GM10266 (cell line): ENCODE measurements around the gene LTB4R2.

Source experiments
- DNase-seq: peaks from one replicate; pipeline ENCODE4 v3.0.0; 2012; ENCODE audit errors: extremely low spot score
- TF ChIP-seq, protein P1 (sequence below): IDR thresholded peaks from 2 replicates; pipeline ENCODE4 v1.5.1; 2012; ENCODE audit warnings: mild to moderate bottlenecking, low read depth; ENCODE audit not compliant: control insufficient read depth, insufficient read depth; ENCODE audit errors: missing control alignments

The LTB4R2 gene

DNA sequence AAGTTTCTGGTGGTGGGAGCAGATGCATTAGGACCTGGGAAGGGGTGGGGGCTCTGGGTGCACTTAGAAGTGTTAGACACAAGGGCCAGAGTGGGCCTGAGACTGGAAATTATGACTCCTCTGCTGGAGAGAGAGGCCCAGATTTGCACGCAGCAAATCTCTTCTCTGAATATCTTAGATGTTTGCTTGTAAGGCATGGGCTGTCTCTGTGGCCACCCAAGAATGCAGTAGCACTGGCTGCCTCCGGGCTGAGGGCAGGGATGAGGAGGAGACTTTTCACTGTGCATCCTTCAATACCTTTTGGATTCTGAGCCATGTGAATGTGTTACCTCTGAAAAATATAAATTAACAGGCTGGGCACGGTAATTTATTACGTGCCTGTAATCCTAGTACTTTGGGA is 24.6 kb upstream of the LTB4R2 start:
- no peak for DNase-seq
- TF ChIP-seq, protein P1, sequence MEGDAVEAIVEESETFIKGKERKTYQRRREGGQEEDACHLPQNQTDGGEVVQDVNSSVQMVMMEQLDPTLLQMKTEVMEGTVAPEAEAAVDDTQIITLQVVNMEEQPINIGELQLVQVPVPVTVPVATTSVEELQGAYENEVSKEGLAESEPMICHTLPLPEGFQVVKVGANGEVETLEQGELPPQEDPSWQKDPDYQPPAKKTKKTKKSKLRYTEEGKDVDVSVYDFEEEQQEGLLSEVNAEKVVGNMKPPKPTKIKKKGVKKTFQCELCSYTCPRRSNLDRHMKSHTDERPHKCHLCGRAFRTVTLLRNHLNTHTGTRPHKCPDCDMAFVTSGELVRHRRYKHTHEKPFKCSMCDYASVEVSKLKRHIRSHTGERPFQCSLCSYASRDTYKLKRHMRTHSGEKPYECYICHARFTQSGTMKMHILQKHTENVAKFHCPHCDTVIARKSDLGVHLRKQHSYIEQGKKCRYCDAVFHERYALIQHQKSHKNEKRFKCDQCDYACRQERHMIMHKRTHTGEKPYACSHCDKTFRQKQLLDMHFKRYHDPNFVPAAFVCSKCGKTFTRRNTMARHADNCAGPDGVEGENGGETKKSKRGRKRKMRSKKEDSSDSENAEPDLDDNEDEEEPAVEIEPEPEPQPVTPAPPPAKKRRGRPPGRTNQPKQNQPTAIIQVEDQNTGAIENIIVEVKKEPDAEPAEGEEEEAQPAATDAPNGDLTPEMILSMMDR, result no peak

DNA sequence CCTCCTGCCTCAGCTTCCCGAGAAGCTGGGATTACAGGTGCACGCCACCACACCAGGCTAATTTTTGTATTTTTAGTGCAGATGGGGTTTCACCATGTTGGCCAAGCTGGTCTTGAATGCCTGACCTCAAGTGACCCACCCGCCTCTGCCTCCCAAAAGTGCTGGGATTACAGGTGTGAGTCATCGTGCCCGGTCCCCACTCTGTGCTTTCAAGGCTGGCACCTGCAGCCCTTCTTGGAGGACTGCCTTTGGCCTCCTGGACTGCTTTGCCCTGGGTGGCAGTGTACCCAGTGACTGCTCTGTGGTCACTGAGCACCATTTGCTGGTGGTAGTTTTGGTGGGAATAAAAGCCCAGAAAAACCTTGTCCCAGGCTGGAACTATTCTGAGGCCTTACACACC is 22.9 kb upstream of the LTB4R2 start:
- no peak for DNase-seq
- TF ChIP-seq, protein P1, result no peak

DNA sequence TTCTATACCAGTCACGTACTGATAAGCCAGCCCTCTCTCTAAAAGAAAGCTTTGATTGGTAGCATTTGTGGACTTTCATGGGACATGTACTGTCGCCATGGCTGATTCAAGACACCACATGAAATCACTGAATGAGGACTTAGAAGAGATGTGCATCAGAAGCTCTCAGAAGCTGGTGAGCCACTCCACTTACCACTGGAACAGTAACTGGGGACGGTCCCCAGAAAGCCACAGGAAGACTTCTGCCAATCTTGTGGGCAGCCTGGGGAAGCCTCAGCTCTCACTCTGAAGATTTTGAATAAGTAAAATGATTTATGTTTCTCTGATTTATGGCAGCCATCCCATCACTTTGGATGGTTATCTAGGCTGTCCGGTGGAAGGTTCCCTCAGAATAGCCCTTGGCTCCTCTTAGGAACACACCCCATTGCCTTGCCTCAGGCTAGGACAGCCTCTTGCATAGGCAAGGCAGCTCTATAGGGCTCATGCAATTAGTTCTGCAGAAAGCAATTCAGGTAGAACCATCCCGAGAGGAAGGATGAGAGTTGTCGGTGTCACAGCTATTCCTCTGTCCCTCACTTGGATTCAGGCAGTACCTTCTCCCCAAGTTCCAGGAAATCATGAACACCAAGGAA is 20.2 kb upstream of the LTB4R2 start:
- DNase-seq, result no peak
- TF ChIP-seq, protein P1, result no peak

DNA sequence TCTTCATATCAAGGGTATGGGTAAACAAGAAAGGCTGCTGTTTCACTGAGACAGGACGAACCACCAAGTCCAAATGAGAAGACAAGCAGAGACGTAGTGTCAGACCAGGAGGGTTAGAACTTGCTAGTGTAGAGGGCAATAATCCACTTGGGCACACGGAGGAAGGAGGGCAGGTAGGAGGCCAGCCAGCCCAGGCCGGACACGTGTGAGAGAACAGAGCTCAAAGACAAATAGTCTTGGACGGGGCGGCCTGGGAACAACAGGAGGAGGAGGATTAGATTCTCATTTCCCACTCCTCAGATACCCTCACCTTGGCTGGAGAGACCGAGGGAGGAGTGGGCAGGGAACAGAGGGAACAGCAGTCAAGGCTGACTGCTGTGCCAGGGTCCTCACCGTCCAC is 19.2 kb upstream of the LTB4R2 start:
- TF ChIP-seq, protein P1, result no peak
- DNase-seq, result no peak

DNA sequence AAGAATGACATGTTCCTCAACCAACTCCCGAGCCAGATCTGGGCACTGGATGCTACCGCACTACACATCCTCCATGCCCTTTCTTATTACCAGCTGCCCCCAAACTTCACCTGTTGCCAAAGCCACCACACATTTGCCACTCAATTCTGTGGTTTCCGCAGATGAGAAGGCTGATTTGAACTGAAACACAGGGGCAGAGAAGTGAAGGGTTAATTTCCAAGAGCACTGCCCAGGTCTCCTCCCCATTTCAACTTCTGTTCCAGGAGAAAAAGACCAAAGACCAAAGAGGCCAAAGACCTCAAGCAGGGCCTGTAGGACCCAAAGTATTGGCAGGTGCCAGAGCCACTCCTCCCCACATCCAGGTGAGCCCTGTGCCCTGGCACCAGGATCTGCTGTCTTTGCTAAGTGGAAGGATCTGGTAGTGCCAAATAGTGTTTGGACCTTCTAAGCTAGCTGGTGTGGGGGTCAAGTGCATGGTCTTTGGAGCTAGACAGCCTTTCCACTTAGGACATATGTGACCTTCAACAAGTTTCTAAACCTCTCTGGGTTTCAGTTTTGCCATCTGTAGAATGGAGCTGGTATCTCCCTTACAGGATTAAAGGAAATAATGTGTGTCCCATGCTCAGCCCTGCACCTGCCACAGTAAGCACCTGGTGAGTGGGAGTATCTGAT is 18.4 kb upstream of the LTB4R2 start:
- TF ChIP-seq, protein P1, result no peak
- DNase-seq, result no peak

DNA sequence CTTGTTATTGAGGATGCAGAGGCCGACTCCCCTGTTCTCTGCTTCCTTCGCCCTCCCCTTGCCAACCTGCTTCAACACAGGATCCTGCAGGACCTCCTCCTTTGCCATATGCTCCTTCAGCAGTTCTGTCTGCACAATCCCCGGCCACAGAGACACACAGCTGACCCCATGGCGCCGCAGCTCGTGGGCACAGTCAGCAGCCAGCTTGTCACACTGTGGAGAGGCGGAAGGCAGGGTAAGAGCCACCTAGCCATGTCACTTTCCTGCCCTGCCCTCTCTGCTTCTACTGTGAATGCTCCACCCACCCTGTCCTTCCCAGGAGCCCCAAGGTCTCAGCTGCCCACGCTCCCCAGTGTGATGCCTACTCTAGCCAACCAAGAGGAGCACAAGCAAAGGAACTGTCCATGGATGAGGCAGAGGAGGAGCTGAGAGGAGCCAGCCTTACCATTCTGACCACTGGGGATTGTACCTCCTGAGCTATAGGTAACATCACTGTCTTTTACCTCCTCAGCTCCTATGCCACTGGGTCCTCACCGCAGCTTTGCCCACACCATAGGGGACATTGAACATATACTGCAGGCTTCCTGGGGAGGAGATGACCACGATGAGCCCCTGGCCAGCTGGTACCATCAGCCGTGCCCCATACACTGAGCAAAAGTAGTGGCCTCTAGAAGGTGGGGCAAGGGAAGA is 17.7 kb upstream of the LTB4R2 start:
- DNase-seq, result no peak
- TF ChIP-seq, protein P1, result no peak

DNA sequence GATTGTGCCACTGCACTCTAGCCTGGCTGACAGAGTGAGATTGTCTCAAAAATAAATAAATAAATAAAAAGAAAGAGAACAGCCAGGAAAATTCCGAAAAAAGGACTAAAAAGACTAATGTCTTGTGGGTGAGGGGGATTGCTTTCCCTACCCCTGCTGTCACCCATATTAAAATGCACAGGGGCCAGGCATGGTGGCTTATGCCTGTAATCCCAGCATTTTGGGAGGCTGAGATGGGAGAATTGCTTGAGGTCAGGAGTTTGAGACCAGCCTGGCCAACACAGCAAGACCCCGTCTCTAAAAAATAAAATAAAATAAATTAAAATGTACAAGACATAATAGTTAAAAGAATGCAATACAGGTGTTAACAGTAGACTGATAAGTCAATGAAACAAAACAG is 16.4 kb upstream of the LTB4R2 start:
- no peak for DNase-seq
- TF ChIP-seq, protein P1, result no peak
